ENCODE results near the gene ZMPSTE24. TPM values are rescaled to one million over a fixed set of nuclear protein-coding genes. Genes with fewer than 3 reads are reported as not detected.

The ZMPSTE24 gene
- total and polyA plus RNA-seq, 12 donors, result 14.2 to 100 (median 42.2) TPM

DNA sequence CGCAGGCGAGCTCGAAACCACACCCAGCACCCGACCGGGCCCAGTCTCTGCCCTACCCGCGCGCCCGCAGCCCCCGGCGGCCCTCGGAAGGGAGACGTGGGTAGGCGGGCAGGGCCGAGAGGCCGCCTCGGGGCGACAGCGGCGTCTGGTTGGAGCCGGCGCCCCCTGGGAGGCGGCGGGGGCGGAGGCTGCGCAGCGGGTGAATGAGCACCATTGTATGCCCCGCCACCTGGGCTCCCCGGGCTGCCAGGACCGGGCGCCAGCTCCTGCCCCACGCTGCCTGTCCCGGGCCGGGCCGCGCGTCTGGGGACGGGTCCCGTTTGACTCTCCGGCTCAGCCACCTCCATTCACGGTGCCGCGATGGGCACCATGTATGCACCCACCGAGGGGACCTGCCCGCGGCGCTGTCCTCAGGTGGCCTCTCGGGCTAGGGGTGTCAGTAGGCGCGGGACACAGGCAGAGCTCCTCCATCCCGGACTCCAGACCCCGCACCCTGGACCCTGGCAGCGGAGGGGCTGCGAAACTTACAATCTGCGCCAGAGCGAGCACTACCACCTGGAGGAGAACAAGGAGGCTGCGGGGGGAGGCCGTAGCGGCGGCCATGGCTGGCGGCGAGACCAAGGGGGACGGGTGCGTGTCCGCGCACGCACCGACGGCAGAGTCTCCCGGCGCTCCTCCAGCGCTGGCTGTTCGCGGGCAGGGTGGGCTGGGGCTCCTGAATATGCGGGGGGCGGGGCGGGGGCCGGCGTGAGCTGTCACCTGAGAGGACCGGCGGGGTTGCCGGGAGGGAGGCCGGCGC lies 58.8 kb downstream of the ZMPSTE24 start, which contains the start of gene COL9A2:
Gene COL9A2 (minus strand): TSS at position 692 of the 799 bp plus-strand sequence. CDS start 89 bp downstream, at position 603.
- peak in 2 of 7 donors; percentile 16 to 49 for DNase-seq
- H3K4me3 ChIP-seq, result peak within 1 kb of the TSS in 1 of 4 donors; percentile 67
- WGBS, 4 donors, result 1 to 3% (median 2%) methylated on average over 6 to 84 of the region's 84 CpGs
- TF ChIP-seq CTCF (IDR thresholded peaks at IDR 0.05) (no peak), POLR2A (IDR thresholded peaks at IDR 0.05) (no peak)
- H3K27me3 ChIP-seq, result peaks cover 19% of the 10 kb centered on the region
- no peaks in the 10 kb centered on the region for H3K36me3 ChIP-seq (replicated peaks in 1 of 2)
- no peaks in the 10 kb centered on the region for H3K9me3 ChIP-seq (replicated peaks in 1 of 3)
- H3K4me1 ChIP-seq (replicated peaks in 1 of 2), result peaks cover 11 to 22% of the 10 kb centered on the region in 2 donors
- no peak within 1 kb of the TSS for H3K27ac ChIP-seq
- intact Hi-C loops (cut with DNase I), result loop anchor here in 1 of 2 donors (10.0 kb wide), 1 partner anchor 172 kb away; no protein-coding TSS in a partner anchor

DNA sequence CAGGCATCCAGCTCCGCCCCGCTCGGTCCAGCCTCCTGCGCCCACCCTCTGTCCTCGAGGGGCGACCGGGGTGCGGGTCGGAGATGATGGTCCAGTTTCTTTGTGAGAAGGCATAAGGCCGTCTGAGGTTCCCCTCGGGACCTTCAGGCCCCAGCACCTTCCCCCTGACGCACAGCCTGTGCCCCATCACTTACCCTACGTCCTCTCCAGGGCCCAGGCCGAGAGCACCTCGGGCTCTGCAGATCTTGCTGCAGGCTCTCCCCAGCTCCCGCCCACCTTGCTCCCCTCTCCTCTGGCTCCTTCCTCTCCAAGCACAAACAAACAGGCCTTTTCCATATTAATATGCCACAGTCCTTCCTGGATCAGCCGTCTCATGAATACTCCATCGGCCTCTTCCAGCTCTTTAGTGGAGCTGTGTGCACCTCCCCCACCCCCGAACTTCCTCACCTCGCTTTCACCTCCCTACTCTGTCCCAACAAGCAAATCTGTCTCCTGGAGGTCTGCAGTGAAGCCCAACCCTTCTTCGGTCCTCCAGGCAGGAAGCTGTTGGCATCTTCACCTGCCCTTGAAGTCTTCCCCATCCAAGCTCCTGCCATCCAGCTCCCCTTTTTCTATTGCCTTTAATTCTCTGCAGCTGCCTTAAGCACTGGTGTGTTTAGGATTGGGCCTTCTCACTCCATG lies 59.5 kb downstream of the ZMPSTE24 start:
- intact Hi-C loops (cut with DNase I), result loop anchor here in 1 of 2 donors (10.0 kb wide), 1 partner anchor 173 kb away; no protein-coding TSS in a partner anchor
- no peaks in the 10 kb centered on the region for H3K9me3 ChIP-seq (replicated peaks in 1 of 3)
- peak in 1 of 7 donors; percentile 39 for DNase-seq
- no peak for TF ChIP-seq POLR2A (IDR thresholded peaks at IDR 0.05)
- TF ChIP-seq CTCF (IDR thresholded peaks at IDR 0.05), result no peak
- H3K27ac ChIP-seq, result no peak overlapping the region
- peaks cover 19% of the 10 kb centered on the region for H3K27me3 ChIP-seq
- peak overlapping the region in 1 of 4 donors; percentile 67 for H3K4me3 ChIP-seq
- 37 to 63% (median 45%) methylated on average over 10 to 21 of the region's 21 CpGs for WGBS, 4 donors
- H3K4me1 ChIP-seq (replicated peaks in 1 of 2), result peaks cover 11 to 22% of the 10 kb centered on the region in 2 donors
- H3K36me3 ChIP-seq (replicated peaks in 1 of 2), result no peaks in the 10 kb centered on the region

DNA sequence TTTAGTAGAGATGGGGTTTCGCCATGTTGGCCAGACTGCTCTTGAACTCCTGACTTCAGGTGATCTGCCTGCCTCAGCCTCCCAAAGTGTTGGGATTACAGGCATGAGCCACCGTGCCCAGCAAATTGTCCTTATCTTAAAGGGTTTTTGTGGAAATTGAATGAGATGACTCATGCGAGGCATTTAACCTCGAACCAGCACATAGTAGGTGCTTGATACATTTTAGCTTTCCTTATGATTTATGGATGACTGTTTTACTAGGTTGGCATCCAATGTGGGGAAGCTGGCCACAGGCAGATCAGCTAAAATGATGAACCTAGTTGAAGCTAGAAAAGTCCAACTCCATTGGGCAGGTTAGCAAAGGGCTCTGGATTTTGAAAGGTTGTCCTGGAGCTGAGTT lies 60.4 kb downstream of the ZMPSTE24 start:
- DNase-seq, result no peak

More for the DNA sequence above, 60.4 kb downstream of the ZMPSTE24 start:
- Histone ChIP-seq H3K4me1 (replicated peaks in 1 of 2) (peaks cover 11 to 22% of the 10 kb centered on the region in 2 donors), H3K4me3 (no peak overlapping the region), H3K27ac (no peak overlapping the region), H3K9me3 (replicated peaks in 1 of 3) (no peaks in the 10 kb centered on the region), H3K36me3 (replicated peaks in 1 of 2) (no peaks in the 10 kb centered on the region), H3K27me3 (peaks cover 19% of the 10 kb centered on the region)
- intact Hi-C loops (cut with DNase I), result loop anchor here in 1 of 2 donors (10.0 kb wide), 1 partner anchor 174 kb away; no protein-coding TSS in a partner anchor
- TF ChIP-seq POLR2A (IDR thresholded peaks at IDR 0.05) (no peak), CTCF (IDR thresholded peaks at IDR 0.05) (no peak)
- 80 to 92% (median 87%) methylated on average over 4 of the region's 4 CpGs for WGBS, 4 donors

Measured in adrenal gland (tissue), 12 donors.